ENCODE measurements around the gene NAP1L4.

DNA sequence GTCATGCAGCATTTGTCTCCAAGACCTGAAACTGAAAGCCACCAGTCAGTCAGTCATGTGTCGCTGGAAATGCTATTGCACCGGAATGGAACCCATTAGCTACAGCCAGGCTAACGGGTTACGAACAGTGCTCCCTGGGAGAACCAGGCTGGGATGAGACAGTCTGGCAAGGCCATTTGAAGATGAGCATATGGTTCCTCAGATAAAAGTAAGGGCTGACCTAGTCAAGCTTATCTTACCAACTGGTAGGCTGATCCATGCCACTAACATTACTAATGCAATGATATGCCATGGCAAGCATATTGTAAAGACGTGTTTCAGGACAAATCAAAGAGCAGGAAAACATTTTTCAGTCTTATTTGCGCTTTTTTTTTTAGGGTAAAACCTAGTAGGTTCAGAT, 28.4 kb downstream of the NAP1L4 start:
- TF ChIP-seq, protein P1, sequence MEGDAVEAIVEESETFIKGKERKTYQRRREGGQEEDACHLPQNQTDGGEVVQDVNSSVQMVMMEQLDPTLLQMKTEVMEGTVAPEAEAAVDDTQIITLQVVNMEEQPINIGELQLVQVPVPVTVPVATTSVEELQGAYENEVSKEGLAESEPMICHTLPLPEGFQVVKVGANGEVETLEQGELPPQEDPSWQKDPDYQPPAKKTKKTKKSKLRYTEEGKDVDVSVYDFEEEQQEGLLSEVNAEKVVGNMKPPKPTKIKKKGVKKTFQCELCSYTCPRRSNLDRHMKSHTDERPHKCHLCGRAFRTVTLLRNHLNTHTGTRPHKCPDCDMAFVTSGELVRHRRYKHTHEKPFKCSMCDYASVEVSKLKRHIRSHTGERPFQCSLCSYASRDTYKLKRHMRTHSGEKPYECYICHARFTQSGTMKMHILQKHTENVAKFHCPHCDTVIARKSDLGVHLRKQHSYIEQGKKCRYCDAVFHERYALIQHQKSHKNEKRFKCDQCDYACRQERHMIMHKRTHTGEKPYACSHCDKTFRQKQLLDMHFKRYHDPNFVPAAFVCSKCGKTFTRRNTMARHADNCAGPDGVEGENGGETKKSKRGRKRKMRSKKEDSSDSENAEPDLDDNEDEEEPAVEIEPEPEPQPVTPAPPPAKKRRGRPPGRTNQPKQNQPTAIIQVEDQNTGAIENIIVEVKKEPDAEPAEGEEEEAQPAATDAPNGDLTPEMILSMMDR (IDR thresholded peaks at IDR 0.05; ENCODE audit: low read length), result no peak
- TF ChIP-seq EZH2 (optimal IDR thresholded peaks at IDR 0.05; ENCODE audit: low read depth, low read length), result no peak
